ENCODE measurements around the gene MTA3. TPM values are rescaled to one million over a fixed set of nuclear protein-coding genes. Genes with fewer than 3 reads are reported as not detected.

MTA3 gene
- total and polyA plus RNA-seq, 2 donors (not counting 1 experiment from before 2014, with no cell fraction given) = 31.0 to 47.7 TPM

- H3K4me3 ChIP-seq (replicated peaks in 1 of 4; ENCODE audit: control extremely low read depth in 1 of 4, insufficient read depth in 1 of 4, low read depth in 3 of 4, low read length in 4 of 4) = no peak overlapping the region
- peak in 1 of 2 donors; percentile 40 for DNase-seq (ENCODE audit: low read depth in 2 of 2)
- H3K79me2 ChIP-seq (ENCODE audit: control insufficient read depth, insufficient read depth, low read length) = no peaks in the 10 kb centered on the region
- H3K27ac ChIP-seq (ENCODE audit: insufficient read depth, low read length) = no peak overlapping the region
- H3K36me3 ChIP-seq (ENCODE audit: control insufficient read depth, insufficient read depth, low read length) = no peaks in the 10 kb centered on the region
- H4K20me1 ChIP-seq (ENCODE audit: control insufficient read depth, extremely low read depth, insufficient read depth, low read length) = no peaks in the 10 kb centered on the region
- H3K27me3 ChIP-seq (ENCODE audit: control insufficient read depth, insufficient read depth, low read length) = no peaks in the 10 kb centered on the region
- H3K9me3 ChIP-seq (ENCODE audit: control insufficient read depth, insufficient read depth, low read depth, low read length) = no peaks in the 10 kb centered on the region
- H2AFZ ChIP-seq (ENCODE audit: low read length) = no peak overlapping the region
- H3K9ac ChIP-seq (ENCODE audit: insufficient read depth, low read length) = no peak overlapping the region
- TF ChIP-seq CTCF (conservative IDR thresholded peaks at IDR 0.05 in 1 of 2, IDR thresholded peaks at IDR 0.05 in 1 of 2; ENCODE audit: low read depth in 1 of 2, low read length in 2 of 2) = no peak
- H3K4me2 ChIP-seq (ENCODE audit: extremely low read depth, insufficient read depth, low read length) = no peak overlapping the region
- H3K4me1 ChIP-seq (ENCODE audit: control insufficient read depth, extremely low read depth, insufficient read depth, low read length) = no peaks in the 10 kb centered on the region
Observed at GRCh38 chr2:42659609-42660008, 91.2 kb downstream of the MTA3 start.

- Histone ChIP-seq H3K27me3 (ENCODE audit: control insufficient read depth, insufficient read depth, low read length) (no peaks in the 10 kb centered on the region), H3K79me2 (ENCODE audit: control insufficient read depth, insufficient read depth, low read length) (no peaks in the 10 kb centered on the region), H2AFZ (ENCODE audit: low read length) (no peak overlapping the region), H3K9me3 (ENCODE audit: control insufficient read depth, insufficient read depth, low read depth, low read length) (no peaks in the 10 kb centered on the region), H3K4me2 (ENCODE audit: extremely low read depth, insufficient read depth, low read length) (no peak overlapping the region), H3K4me3 (replicated peaks in 1 of 4; ENCODE audit: control extremely low read depth in 1 of 4, insufficient read depth in 1 of 4, low read depth in 3 of 4, low read length in 4 of 4) (no peak overlapping the region), H3K27ac (ENCODE audit: insufficient read depth, low read length) (no peak overlapping the region), H3K36me3 (ENCODE audit: control insufficient read depth, insufficient read depth, low read length) (no peaks in the 10 kb centered on the region), H3K4me1 (ENCODE audit: control insufficient read depth, extremely low read depth, insufficient read depth, low read length) (no peaks in the 10 kb centered on the region), H3K9ac (ENCODE audit: insufficient read depth, low read length) (no peak overlapping the region), H4K20me1 (ENCODE audit: control insufficient read depth, extremely low read depth, insufficient read depth, low read length) (no peaks in the 10 kb centered on the region)
- TF ChIP-seq EZH2 (IDR thresholded peaks at IDR 0.05; ENCODE audit: low read length, missing control alignments) (no peak), CTCF (conservative IDR thresholded peaks at IDR 0.05 in 1 of 2, IDR thresholded peaks at IDR 0.05 in 1 of 2; ENCODE audit: low read depth in 1 of 2, low read length in 2 of 2) (peak; percentile 100)
- DNase-seq (ENCODE audit: low read depth in 2 of 2) = peak; percentile 59 to 80
Observed at GRCh38 chr2:42663106-42663780, 94.8 kb downstream of the MTA3 start.

- Histone ChIP-seq H3K4me1 (ENCODE audit: control insufficient read depth, extremely low read depth, insufficient read depth, low read length) (no peaks in the 10 kb centered on the region), H3K79me2 (ENCODE audit: control insufficient read depth, insufficient read depth, low read length) (no peaks in the 10 kb centered on the region), H3K27ac (ENCODE audit: insufficient read depth, low read length) (no peak overlapping the region), H3K9me3 (ENCODE audit: control insufficient read depth, insufficient read depth, low read depth, low read length) (no peaks in the 10 kb centered on the region), H2AFZ (ENCODE audit: low read length) (no peak overlapping the region), H3K4me2 (ENCODE audit: extremely low read depth, insufficient read depth, low read length) (no peak overlapping the region), H3K9ac (ENCODE audit: insufficient read depth, low read length) (no peak overlapping the region), H3K36me3 (ENCODE audit: control insufficient read depth, insufficient read depth, low read length) (no peaks in the 10 kb centered on the region), H3K4me3 (replicated peaks in 1 of 4; ENCODE audit: control extremely low read depth in 1 of 4, insufficient read depth in 1 of 4, low read depth in 3 of 4, low read length in 4 of 4) (no peak overlapping the region), H3K27me3 (ENCODE audit: control insufficient read depth, insufficient read depth, low read length) (no peaks in the 10 kb centered on the region), H4K20me1 (ENCODE audit: control insufficient read depth, extremely low read depth, insufficient read depth, low read length) (no peaks in the 10 kb centered on the region)
- TF ChIP-seq EZH2 (IDR thresholded peaks at IDR 0.05; ENCODE audit: low read length, missing control alignments) (no peak), CTCF (conservative IDR thresholded peaks at IDR 0.05 in 1 of 2, IDR thresholded peaks at IDR 0.05 in 1 of 2; ENCODE audit: low read depth in 1 of 2, low read length in 2 of 2) (no peak)
- no peak for DNase-seq (ENCODE audit: low read depth in 2 of 2)
Observed at GRCh38 chr2:42663828-42664227, 95.4 kb downstream of the MTA3 start.

All from fibroblast of lung (primary cell).